NCI-H226 (cell line): ENCODE measurements around the gene TTC28.
A peak's percentile ranks its signal among the peaks of the same experiment; 100 is the strongest.

Source experiments
- DNase-seq: peaks from one replicate; pipeline ENCODE4 v3.0.0-alpha.2; 2015

TTC28 gene

GRCh38 chr22:28254396-28254795, 425.2 kb downstream of the TTC28 start:
- DNase-seq: peak; percentile 51

GRCh38 chr22:28252539-28252938, 427.1 kb downstream of the TTC28 start:
- DNase-seq: no peak

- DNase-seq: peak; percentile 26
These were observed 429.5 kb downstream of the TTC28 start for GRCh38 chr22:28250036-28250695.

- DNase-seq: peak; percentile 13
These were observed 430.2 kb downstream of the TTC28 start for GRCh38 chr22:28249402-28249801.

GRCh38 chr22:28247667-28248363, 431.8 kb downstream of the TTC28 start:
- DNase-seq: peak; percentile 42

- DNase-seq: peak; percentile 2
These were observed 432.5 kb downstream of the TTC28 start for GRCh38 chr22:28247136-28247535.

- DNase-seq: peak; percentile 49
These were observed 433.2 kb downstream of the TTC28 start for GRCh38 chr22:28246397-28246796.

GRCh38 chr22:28245579-28246224, 433.9 kb downstream of the TTC28 start:
- DNase-seq: no peak

GRCh38 chr22:28244757-28245156, 434.9 kb downstream of the TTC28 start:
- no peak for DNase-seq

GRCh38 chr22:28243539-28243938, 436.1 kb downstream of the TTC28 start:
- DNase-seq: peak; percentile 52

- DNase-seq: no peak
These were observed 437.9 kb downstream of the TTC28 start for GRCh38 chr22:28241656-28242290.

- DNase-seq: peak; percentile 33
These were observed 439.7 kb downstream of the TTC28 start for GRCh38 chr22:28239941-28240340.

- no peak for DNase-seq
These were observed 441.9 kb downstream of the TTC28 start for GRCh38 chr22:28237783-28238182.

- DNase-seq: no peak
These were observed 442.5 kb downstream of the TTC28 start for GRCh38 chr22:28237112-28237511.

- no peak for DNase-seq
These were observed 447.4 kb downstream of the TTC28 start for GRCh38 chr22:28232204-28232603.

- DNase-seq: no peak
These were observed 448.2 kb downstream of the TTC28 start for GRCh38 chr22:28231441-28231840.

GRCh38 chr22:28230671-28231070, 449.0 kb downstream of the TTC28 start:
- DNase-seq: peak; percentile 42

- DNase-seq: peak; percentile 33
These were observed 449.8 kb downstream of the TTC28 start for GRCh38 chr22:28229566-28230485.

- no peak for DNase-seq
These were observed 455.8 kb downstream of the TTC28 start for GRCh38 chr22:28223826-28224225.

- peak; percentile 16 for DNase-seq
These were observed 456.5 kb downstream of the TTC28 start for GRCh38 chr22:28222976-28223745.

- DNase-seq: no peak
These were observed 457.1 kb downstream of the TTC28 start for GRCh38 chr22:28222571-28222970.

- DNase-seq: no peak
These were observed 457.6 kb downstream of the TTC28 start for GRCh38 chr22:28222052-28222451.
